Dermis blood vessel endothelial cell (primary cell): ENCODE results near the gene CBLL2. TPM values are rescaled to one million over a fixed set of nuclear protein-coding genes. Genes with fewer than 3 reads are reported as not detected.

Experiments
- total RNA-seq: library from RNA; depleted of rRNA; stranded (reverse); fragments of >200 nt; gene quantifications from 2 replicates; pipeline ENCODE4 v1.2.3, GENCODE V29; 2014

CBLL2 gene
- total RNA-seq, 1 donor from 2014 or later = not detected

Other genes starting within 250 kb of the CBLL2 start
- under 0.01 and 0.37 TPM in 2 replicates for gene PHEX, start 240.6 kb upstream of the CBLL2 start, total RNA-seq